HL-60 (cell line): ENCODE results near the gene ATP10A.

Experiments used
- DNase-seq, 2 experiments: peaks; one replicate each; pipeline ENCODE4 v3.0.0-alpha.2; 2010 to 2020; ENCODE audit warnings: low read depth in 1 of 2, low spot score in 1 of 2
- H3K27ac ChIP-seq: fragments of 250-450 bp; sonication (Bioruptor Pico); replicated peaks from 2 replicates; pipeline ENCODE4 v1.5.1; 2020; ENCODE audit warnings: mild to moderate bottlenecking, moderate library complexity
- H3K27me3 ChIP-seq: fragments of 250-450 bp; sonication (Bioruptor Pico); 2 replicates; pipeline ENCODE4 v1.5.1; 2021; ENCODE audit warnings: mild to moderate bottlenecking, moderate library complexity; ENCODE audit not compliant: insufficient read depth, poor library complexity, severe bottlenecking
- H3K4me3 ChIP-seq: replicated peaks from 2 replicates; pipeline ENCODE4 v1.5.1; 2011; ENCODE audit warnings: mild to moderate bottlenecking, control low read depth, low read length; ENCODE audit not compliant: insufficient read depth
- GABPA ChIP-seq: IDR thresholded peaks from 2 replicates; pipeline ENCODE4 v1.6.1; 2012; ENCODE audit warnings: low read depth
- POLR2AphosphoS5 ChIP-seq: IDR thresholded peaks from 2 replicates; pipeline ENCODE4 v1.6.1; 2012; ENCODE audit warnings: low read depth
- REST ChIP-seq: IDR thresholded peaks from 2 replicates; pipeline ENCODE4 v1.6.1; 2012; ENCODE audit warnings: low read depth; ENCODE audit not compliant: insufficient replicate concordance
- SPI1 ChIP-seq: IDR thresholded peaks from 2 replicates; pipeline ENCODE4 v1.6.1; 2012; ENCODE audit warnings: low read depth, mild to moderate bottlenecking, borderline replicate concordance
- TF ChIP-seq, protein P1 (sequence below): IDR thresholded peaks from one replicate; pipeline ENCODE4 v1.5.1; 2011; ENCODE audit warnings: low read length, control low read depth, inconsistent platforms; ENCODE audit not compliant: insufficient read depth

ATP10A gene

DNA sequence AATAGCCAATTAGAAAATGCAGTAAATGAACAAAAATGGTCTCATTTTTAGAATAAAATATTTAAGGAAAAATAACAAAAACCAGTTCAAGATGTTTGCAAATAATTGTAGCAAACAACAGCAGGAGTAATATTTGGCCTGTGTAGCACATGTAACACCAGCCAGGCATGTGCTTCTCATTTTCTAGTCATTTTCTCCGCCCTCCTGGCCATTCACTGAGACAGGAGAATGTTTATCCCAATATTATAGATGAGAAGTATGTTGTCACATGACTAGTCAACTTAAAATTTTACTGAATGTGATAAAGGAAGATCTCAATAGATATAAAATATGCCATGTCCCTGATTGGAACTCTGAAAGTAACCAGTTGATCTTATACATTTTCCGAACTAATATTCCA lies 7.8 kb upstream of the ATP10A start:
- DNase-seq, result no peak
- H3K27ac ChIP-seq, result no peak overlapping the region
- H3K27me3 ChIP-seq, result no peaks in the 10 kb centered on the region
- TF ChIP-seq, protein P1, sequence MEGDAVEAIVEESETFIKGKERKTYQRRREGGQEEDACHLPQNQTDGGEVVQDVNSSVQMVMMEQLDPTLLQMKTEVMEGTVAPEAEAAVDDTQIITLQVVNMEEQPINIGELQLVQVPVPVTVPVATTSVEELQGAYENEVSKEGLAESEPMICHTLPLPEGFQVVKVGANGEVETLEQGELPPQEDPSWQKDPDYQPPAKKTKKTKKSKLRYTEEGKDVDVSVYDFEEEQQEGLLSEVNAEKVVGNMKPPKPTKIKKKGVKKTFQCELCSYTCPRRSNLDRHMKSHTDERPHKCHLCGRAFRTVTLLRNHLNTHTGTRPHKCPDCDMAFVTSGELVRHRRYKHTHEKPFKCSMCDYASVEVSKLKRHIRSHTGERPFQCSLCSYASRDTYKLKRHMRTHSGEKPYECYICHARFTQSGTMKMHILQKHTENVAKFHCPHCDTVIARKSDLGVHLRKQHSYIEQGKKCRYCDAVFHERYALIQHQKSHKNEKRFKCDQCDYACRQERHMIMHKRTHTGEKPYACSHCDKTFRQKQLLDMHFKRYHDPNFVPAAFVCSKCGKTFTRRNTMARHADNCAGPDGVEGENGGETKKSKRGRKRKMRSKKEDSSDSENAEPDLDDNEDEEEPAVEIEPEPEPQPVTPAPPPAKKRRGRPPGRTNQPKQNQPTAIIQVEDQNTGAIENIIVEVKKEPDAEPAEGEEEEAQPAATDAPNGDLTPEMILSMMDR, result no peak
- TF ChIP-seq SPI1 (no peak), GABPA (no peak), POLR2AphosphoS5 (no peak), REST (no peak)
- no peak overlapping the region for H3K4me3 ChIP-seq

- TF ChIP-seq, protein P1, result no peak
- TF ChIP-seq GABPA, result no peak
- Histone ChIP-seq H3K4me3 (no peak overlapping the region), H3K27me3 (no peaks in the 10 kb centered on the region), H3K27ac (no peak overlapping the region)
- no peak for DNase-seq
Observed at GRCh38 chr15:25869701-25870100, 6.6 kb upstream of the ATP10A start.

DNA sequence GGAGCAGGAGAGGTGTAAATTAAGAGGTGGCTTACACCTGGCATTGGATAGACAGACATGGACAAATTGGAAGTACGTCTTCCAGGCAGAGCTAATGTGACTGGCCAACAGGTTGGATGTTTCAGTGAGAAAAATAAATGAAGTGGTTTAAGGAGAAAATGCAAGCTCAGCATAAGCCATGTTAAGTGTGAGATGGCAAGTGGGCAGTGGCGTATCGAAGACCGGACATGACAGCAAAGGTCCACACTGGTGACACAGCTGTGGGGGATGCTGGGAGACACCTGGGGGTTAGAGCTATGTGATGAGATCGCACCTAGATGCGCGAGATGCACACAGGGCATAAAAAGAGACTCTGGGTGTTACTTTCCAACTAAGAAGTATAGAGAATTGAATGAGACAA lies 3.7 kb upstream of the ATP10A start:
- Histone ChIP-seq H3K27me3 (peaks cover 4% of the 10 kb centered on the region), H3K4me3 (no peak overlapping the region), H3K27ac (no peak overlapping the region)
- DNase-seq, result no peak
- TF ChIP-seq POLR2AphosphoS5 (no peak), SPI1 (no peak), GABPA (no peak), REST (no peak)
- TF ChIP-seq, protein P1, result no peak

GRCh38 chr15:25866251-25866650 lies 3.1 kb upstream of the ATP10A start:
- TF ChIP-seq POLR2AphosphoS5 (no peak), GABPA (no peak), SPI1 (no peak), REST (no peak)
- TF ChIP-seq, protein P1, result no peak
- peaks cover 4% of the 10 kb centered on the region for H3K27me3 ChIP-seq
- H3K4me3 ChIP-seq, result no peak overlapping the region
- DNase-seq, result no peak
- H3K27ac ChIP-seq, result no peak overlapping the region
